GM23338 (cell line): Measurements from ENCODE around the gene KRT3. TPM values are rescaled to one million over a fixed set of nuclear protein-coding genes. Genes with fewer than 3 reads are reported as not detected.

Experiments
- ATAC-seq: fragments of 200-7000 bp; cut with Tn5 transposase; 3 replicates; pipeline ENCODE4 v1.9.1; 2020
- DNase-seq: peaks from one replicate; pipeline ENCODE4 v3.0.0-alpha.2; 2015; ENCODE audit warnings: low spot score
- H2AFZ ChIP-seq: fragments of 200-600 bp; sonication (generic); 2 replicates; pipeline ENCODE4 v1.8.0; 2016; ENCODE audit warnings: antibody characterized with exemption, mild to moderate bottlenecking, moderate library complexity
- H3F3A ChIP-seq: fragments of 200-600 bp; sonication (generic); replicated peaks from 2 replicates; pipeline ENCODE4 v1.8.0; 2017; ENCODE audit warnings: antibody characterized with exemption, mixed run types, low read depth
- H3K27ac ChIP-seq: fragments of 200-600 bp; sonication (generic); 2 replicates; pipeline ENCODE4 v1.6.1; 2016; ENCODE audit warnings: low read depth
- H3K27me3 ChIP-seq: fragments of 200-600 bp; sonication (generic); 2 replicates; pipeline ENCODE4 v1.8.0; 2016; ENCODE audit warnings: mild to moderate bottlenecking, mixed run types, moderate library complexity; ENCODE audit not compliant: insufficient read depth
- H3K36me3 ChIP-seq: fragments of 200-600 bp; sonication (generic); 2 replicates; pipeline ENCODE4 v1.8.0; 2016; ENCODE audit warnings: mild to moderate bottlenecking; ENCODE audit not compliant: insufficient read depth
- H3K4me1 ChIP-seq: fragments of 200-600 bp; sonication (generic); 2 replicates; pipeline ENCODE4 v1.8.0; 2016; ENCODE audit warnings: mild to moderate bottlenecking, moderate library complexity; ENCODE audit not compliant: insufficient read depth
- H3K4me2 ChIP-seq: fragments of 200-600 bp; sonication (generic); 2 replicates; pipeline ENCODE4 v1.7.1; 2017; ENCODE audit warnings: mixed run types
- H3K4me3 ChIP-seq: fragments of 200-600 bp; sonication (generic); 2 replicates; pipeline ENCODE4 v1.6.1; 2016; ENCODE audit warnings: mixed run types
- H3K79me2 ChIP-seq: fragments of 200-600 bp; sonication (generic); replicated peaks from 2 replicates; pipeline ENCODE4 v1.8.0; 2017; ENCODE audit warnings: mild to moderate bottlenecking; ENCODE audit not compliant: insufficient read depth
- H3K9me2 ChIP-seq: fragments of 200-600 bp; sonication (generic); 2 replicates; pipeline ENCODE4 v1.8.0; 2017; ENCODE audit not compliant: insufficient read depth
- H4K20me1 ChIP-seq: fragments of 200-600 bp; sonication (generic); replicated peaks from 2 replicates; pipeline ENCODE4 v1.8.0; 2017; ENCODE audit warnings: mild to moderate bottlenecking; ENCODE audit not compliant: insufficient read depth
- H3K27ac Mint-ChIP-seq: 2 replicates; pipeline ENCODE4 v1.8.0; 2020; ENCODE audit warnings: inconsistent platforms, mild to moderate bottlenecking, moderate library complexity, mixed read lengths
- H3K27me3 Mint-ChIP-seq: 3 replicates; pipeline ENCODE4 v1.8.0; 2022; ENCODE audit warnings: low read depth, mild to moderate bottlenecking, moderate library complexity, mixed read lengths, inconsistent platforms; ENCODE audit not compliant: insufficient read depth, poor library complexity
- H3K36me3 Mint-ChIP-seq: 3 replicates; pipeline ENCODE4 v1.8.0; 2021; ENCODE audit warnings: low read depth, mild to moderate bottlenecking, inconsistent platforms, moderate library complexity, mixed read lengths
- H3K4me1 Mint-ChIP-seq: 3 replicates; pipeline ENCODE4 v1.8.0; 2020; ENCODE audit warnings: mild to moderate bottlenecking, inconsistent platforms, mixed read lengths
- H3K4me3 Mint-ChIP-seq: 3 replicates; pipeline ENCODE4 v1.8.0; 2021; ENCODE audit warnings: moderate library complexity, mild to moderate bottlenecking, inconsistent platforms, mixed read lengths
- H3K9me3 Mint-ChIP-seq: 3 replicates; pipeline ENCODE4 v1.8.0; 2020; ENCODE audit warnings: moderate library complexity, mild to moderate bottlenecking, inconsistent platforms, mixed read lengths
- CREB1 ChIP-seq: fragments of 250-450 bp; sonication (Bioruptor Pico); IDR thresholded peaks from 2 replicates; pipeline ENCODE4 v1.5.0; 2020; ENCODE audit warnings: low read depth, mild to moderate bottlenecking, moderate library complexity
- EZH2 ChIP-seq: fragments of 200-600 bp; sonication (generic); IDR thresholded peaks from one replicate; pipeline ENCODE4 v1.8.0; 2017; ENCODE audit warnings: antibody characterized with exemption, mild to moderate bottlenecking, low read depth; ENCODE audit not compliant: unreplicated experiment
- NANOG ChIP-seq: IDR thresholded peaks from 2 replicates; pipeline ENCODE4 v1.6.1; 2016; ENCODE audit warnings: antibody characterized with exemption, borderline replicate concordance
- POLR2AphosphoS5 ChIP-seq: IDR thresholded peaks from 2 replicates; pipeline ENCODE4 v1.6.1; 2016; ENCODE audit warnings: antibody characterized with exemption, low read depth
- STAT1 ChIP-seq: IDR thresholded peaks from one replicate; pipeline ENCODE4 v1.6.1; 2016; ENCODE audit warnings: antibody characterized with exemption; ENCODE audit not compliant: unreplicated experiment
- ZNF114 ChIP-seq: fragments of 250-450 bp; sonication (Bioruptor Pico); IDR thresholded peaks from 2 replicates; pipeline ENCODE4 v1.5.0; 2020; ENCODE audit warnings: mild to moderate bottlenecking, moderate library complexity
- ZNF331 ChIP-seq: fragments of 250-450 bp; sonication (Bioruptor Pico); IDR thresholded peaks from 2 replicates; pipeline ENCODE4 v1.5.0; 2020; ENCODE audit warnings: low read depth, mild to moderate bottlenecking, moderate library complexity
- polyA plus RNA-seq: library from polyadenylated mRNA; unstranded; fragments of >200 nt; fragmentation: Nextera tagmentation; extraction: Ambion mirVana; gene quantifications from 2 replicates; pipeline ENCODE4 v1.2.1, GENCODE V29; 2016
- total RNA-seq: library from RNA; depleted of rRNA; stranded (reverse); fragments of >200 nt; shearing (Covaris generic); gene quantifications from 2 replicates; pipeline ENCODE4 v1.2.3, GENCODE V29; 2014
- TF ChIP-seq, protein P1 (sequence below): fragments of 250-450 bp; sonication (Bioruptor Pico); IDR thresholded peaks from 2 replicates; pipeline ENCODE4 v1.5.0; 2020; ENCODE audit warnings: mild to moderate bottlenecking, moderate library complexity
- TF ChIP-seq, protein P2 (sequence below), 2 experiments: fragments of 200-600 bp in 1 of 2; sonication (generic) in 1 of 2; conservative IDR thresholded peaks; 2 replicates each; pipeline versions ENCODE4 v1.5.1 to v1.6.1; 2016 to 2017; ENCODE audit warnings: antibody characterized with exemption in 2 of 2, low read depth in 2 of 2, mild to moderate bottlenecking in 2 of 2, moderate library complexity in 1 of 2
- TF ChIP-seq, protein P3 (sequence below): IDR thresholded peaks from 2 replicates; pipeline ENCODE4 v1.6.1; 2016; ENCODE audit warnings: antibody characterized with exemption
- TF ChIP-seq, protein P4 (sequence below): IDR thresholded peaks from one replicate; pipeline ENCODE4 v1.6.1; 2018; ENCODE audit warnings: antibody characterized with exemption; ENCODE audit not compliant: unreplicated experiment

The KRT3 gene
- total and polyA plus RNA-seq, 2 experiments from 2014 or later, result not detected

DNA sequence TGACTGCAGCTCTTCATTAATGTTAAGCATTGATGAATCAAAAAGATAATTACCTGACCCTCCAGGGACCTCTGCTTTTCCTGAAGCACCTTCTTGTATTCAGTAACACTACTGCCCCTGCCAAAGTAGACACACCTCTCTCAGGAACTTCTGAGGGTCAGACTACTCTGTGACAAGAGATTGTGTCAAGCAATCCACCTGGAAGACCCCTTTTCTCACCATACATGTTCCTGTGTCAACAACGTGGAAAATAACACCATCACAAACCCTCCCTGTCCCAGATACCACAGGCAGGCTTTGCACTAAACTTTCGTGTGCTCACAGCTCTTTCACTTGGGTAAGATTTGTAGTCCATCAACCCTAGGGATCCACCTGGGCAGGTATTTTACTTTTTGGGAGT lies 31.9 kb downstream of the KRT3 start:
- Mint-ChIP-seq H3K27ac (no peak overlapping the region), H3K9me3 (peaks cover 31% of the 10 kb centered on the region), H3K36me3 (peaks cover 5% of the 10 kb centered on the region), H3K27me3 (peaks cover 9% of the 10 kb centered on the region), H3K4me3 (no peak overlapping the region), H3K4me1 (no peaks in the 10 kb centered on the region)
- no peak overlapping the region for H3K27ac ChIP-seq
- H3K27me3 ChIP-seq, result no peaks in the 10 kb centered on the region
- TF ChIP-seq, protein P1, sequence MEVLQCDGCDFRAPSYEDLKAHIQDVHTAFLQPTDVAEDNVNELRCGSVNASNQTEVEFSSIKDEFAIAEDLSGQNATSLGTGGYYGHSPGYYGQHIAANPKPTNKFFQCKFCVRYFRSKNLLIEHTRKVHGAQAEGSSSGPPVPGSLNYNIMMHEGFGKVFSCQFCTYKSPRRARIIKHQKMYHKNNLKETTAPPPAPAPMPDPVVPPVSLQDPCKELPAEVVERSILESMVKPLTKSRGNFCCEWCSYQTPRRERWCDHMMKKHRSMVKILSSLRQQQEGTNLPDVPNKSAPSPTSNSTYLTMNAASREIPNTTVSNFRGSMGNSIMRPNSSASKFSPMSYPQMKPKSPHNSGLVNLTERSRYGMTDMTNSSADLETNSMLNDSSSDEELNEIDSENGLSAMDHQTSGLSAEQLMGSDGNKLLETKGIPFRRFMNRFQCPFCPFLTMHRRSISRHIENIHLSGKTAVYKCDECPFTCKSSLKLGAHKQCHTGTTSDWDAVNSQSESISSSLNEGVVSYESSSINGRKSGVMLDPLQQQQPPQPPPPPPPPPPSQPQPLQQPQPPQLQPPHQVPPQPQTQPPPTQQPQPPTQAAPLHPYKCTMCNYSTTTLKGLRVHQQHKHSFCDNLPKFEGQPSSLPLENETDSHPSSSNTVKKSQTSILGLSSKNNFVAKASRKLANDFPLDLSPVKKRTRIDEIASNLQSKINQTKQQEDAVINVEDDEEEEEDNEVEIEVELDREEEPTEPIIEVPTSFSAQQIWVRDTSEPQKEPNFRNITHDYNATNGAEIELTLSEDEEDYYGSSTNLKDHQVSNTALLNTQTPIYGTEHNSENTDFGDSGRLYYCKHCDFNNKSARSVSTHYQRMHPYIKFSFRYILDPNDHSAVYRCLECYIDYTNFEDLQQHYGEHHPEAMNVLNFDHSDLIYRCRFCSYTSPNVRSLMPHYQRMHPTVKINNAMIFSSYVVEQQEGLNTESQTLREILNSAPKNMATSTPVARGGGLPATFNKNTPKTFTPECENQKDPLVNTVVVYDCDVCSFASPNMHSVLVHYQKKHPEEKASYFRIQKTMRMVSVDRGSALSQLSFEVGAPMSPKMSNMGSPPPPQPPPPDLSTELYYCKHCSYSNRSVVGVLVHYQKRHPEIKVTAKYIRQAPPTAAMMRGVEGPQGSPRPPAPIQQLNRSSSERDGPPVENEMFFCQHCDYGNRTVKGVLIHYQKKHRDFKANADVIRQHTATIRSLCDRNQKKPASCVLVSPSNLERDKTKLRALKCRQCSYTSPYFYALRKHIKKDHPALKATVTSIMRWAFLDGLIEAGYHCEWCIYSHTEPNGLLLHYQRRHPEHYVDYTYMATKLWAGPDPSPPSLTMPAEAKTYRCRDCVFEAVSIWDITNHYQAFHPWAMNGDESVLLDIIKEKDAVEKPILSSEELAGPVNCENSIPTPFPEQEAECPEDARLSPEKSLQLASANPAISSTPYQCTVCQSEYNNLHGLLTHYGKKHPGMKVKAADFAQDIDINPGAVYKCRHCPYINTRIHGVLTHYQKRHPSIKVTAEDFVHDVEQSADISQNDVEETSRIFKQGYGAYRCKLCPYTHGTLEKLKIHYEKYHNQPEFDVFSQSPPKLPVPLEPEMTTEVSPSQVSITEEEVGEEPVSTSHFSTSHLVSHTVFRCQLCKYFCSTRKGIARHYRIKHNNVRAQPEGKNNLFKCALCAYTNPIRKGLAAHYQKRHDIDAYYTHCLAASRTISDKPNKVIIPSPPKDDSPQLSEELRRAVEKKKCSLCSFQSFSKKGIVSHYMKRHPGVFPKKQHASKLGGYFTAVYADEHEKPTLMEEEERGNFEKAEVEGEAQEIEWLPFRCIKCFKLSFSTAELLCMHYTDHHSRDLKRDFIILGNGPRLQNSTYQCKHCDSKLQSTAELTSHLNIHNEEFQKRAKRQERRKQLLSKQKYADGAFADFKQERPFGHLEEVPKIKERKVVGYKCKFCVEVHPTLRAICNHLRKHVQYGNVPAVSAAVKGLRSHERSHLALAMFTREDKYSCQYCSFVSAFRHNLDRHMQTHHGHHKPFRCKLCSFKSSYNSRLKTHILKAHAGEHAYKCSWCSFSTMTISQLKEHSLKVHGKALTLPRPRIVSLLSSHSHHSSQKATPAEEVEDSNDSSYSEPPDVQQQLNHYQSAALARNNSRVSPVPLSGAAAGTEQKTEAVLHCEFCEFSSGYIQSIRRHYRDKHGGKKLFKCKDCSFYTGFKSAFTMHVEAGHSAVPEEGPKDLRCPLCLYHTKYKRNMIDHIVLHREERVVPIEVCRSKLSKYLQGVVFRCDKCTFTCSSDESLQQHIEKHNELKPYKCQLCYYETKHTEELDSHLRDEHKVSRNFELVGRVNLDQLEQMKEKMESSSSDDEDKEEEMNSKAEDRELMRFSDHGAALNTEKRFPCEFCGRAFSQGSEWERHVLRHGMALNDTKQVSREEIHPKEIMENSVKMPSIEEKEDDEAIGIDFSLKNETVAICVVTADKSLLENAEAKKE (CRISPR knock-in tag), result no peak
- TF ChIP-seq, protein P2, sequence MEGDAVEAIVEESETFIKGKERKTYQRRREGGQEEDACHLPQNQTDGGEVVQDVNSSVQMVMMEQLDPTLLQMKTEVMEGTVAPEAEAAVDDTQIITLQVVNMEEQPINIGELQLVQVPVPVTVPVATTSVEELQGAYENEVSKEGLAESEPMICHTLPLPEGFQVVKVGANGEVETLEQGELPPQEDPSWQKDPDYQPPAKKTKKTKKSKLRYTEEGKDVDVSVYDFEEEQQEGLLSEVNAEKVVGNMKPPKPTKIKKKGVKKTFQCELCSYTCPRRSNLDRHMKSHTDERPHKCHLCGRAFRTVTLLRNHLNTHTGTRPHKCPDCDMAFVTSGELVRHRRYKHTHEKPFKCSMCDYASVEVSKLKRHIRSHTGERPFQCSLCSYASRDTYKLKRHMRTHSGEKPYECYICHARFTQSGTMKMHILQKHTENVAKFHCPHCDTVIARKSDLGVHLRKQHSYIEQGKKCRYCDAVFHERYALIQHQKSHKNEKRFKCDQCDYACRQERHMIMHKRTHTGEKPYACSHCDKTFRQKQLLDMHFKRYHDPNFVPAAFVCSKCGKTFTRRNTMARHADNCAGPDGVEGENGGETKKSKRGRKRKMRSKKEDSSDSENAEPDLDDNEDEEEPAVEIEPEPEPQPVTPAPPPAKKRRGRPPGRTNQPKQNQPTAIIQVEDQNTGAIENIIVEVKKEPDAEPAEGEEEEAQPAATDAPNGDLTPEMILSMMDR (conservative IDR thresholded peaks at IDR 0.05; ENCODE audit: low read depth in 2 of 2), result no peak
- no peak for TF ChIP-seq STAT1
- TF ChIP-seq, protein P3, sequence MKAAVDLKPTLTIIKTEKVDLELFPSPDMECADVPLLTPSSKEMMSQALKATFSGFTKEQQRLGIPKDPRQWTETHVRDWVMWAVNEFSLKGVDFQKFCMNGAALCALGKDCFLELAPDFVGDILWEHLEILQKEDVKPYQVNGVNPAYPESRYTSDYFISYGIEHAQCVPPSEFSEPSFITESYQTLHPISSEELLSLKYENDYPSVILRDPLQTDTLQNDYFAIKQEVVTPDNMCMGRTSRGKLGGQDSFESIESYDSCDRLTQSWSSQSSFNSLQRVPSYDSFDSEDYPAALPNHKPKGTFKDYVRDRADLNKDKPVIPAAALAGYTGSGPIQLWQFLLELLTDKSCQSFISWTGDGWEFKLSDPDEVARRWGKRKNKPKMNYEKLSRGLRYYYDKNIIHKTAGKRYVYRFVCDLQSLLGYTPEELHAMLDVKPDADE, result no peak
- TF ChIP-seq ZNF114 (CRISPR knock-in tag), result no peak
- TF ChIP-seq ZNF331 (CRISPR knock-in tag), result no peak
- TF ChIP-seq EZH2, result no peak
- no peak for TF ChIP-seq POLR2AphosphoS5
- TF ChIP-seq NANOG, result no peak
- TF ChIP-seq CREB1 (CRISPR knock-in tag), result no peak
- TF ChIP-seq, protein P4, sequence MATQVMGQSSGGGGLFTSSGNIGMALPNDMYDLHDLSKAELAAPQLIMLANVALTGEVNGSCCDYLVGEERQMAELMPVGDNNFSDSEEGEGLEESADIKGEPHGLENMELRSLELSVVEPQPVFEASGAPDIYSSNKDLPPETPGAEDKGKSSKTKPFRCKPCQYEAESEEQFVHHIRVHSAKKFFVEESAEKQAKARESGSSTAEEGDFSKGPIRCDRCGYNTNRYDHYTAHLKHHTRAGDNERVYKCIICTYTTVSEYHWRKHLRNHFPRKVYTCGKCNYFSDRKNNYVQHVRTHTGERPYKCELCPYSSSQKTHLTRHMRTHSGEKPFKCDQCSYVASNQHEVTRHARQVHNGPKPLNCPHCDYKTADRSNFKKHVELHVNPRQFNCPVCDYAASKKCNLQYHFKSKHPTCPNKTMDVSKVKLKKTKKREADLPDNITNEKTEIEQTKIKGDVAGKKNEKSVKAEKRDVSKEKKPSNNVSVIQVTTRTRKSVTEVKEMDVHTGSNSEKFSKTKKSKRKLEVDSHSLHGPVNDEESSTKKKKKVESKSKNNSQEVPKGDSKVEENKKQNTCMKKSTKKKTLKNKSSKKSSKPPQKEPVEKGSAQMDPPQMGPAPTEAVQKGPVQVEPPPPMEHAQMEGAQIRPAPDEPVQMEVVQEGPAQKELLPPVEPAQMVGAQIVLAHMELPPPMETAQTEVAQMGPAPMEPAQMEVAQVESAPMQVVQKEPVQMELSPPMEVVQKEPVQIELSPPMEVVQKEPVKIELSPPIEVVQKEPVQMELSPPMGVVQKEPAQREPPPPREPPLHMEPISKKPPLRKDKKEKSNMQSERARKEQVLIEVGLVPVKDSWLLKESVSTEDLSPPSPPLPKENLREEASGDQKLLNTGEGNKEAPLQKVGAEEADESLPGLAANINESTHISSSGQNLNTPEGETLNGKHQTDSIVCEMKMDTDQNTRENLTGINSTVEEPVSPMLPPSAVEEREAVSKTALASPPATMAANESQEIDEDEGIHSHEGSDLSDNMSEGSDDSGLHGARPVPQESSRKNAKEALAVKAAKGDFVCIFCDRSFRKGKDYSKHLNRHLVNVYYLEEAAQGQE, result no peak
- no peaks in the 10 kb centered on the region for H4K20me1 ChIP-seq
- no peaks in the 10 kb centered on the region for H3K4me1 ChIP-seq
- no peaks in the 10 kb centered on the region for H3K9me2 ChIP-seq
- H2AFZ ChIP-seq, result no peak overlapping the region
- no peaks in the 10 kb centered on the region for H3F3A ChIP-seq
- H3K79me2 ChIP-seq, result no peaks in the 10 kb centered on the region
- no peak overlapping the region for H3K4me3 ChIP-seq
- ATAC-seq, result no peak
- no peaks in the 10 kb centered on the region; the same call in 1 of the 2 replicates for H3K36me3 ChIP-seq
- no peak for DNase-seq
- H3K4me2 ChIP-seq, result no peak overlapping the region
